Suprapubic skin (tissue), 4 donors: Measurements from ENCODE around the gene CDK5RAP2.

Experiments used
- POLR2A ChIP-seq, 2 donors: fragments of 450-650 bp; IDR thresholded peaks; one replicate each; pipeline ENCODE4 v1.6.1; 2017; ENCODE audit warnings: antibody characterized with exemption in 2 of 2, mild to moderate bottlenecking in 2 of 2, moderate library complexity in 2 of 2
- POLR2AphosphoS5 ChIP-seq, 3 donors: sonication (generic); formaldehyde crosslinking; IDR thresholded peaks; one replicate each; pipeline ENCODE4 v1.6.1; 2017; ENCODE audit warnings: antibody characterized with exemption in 3 of 3

DNA sequence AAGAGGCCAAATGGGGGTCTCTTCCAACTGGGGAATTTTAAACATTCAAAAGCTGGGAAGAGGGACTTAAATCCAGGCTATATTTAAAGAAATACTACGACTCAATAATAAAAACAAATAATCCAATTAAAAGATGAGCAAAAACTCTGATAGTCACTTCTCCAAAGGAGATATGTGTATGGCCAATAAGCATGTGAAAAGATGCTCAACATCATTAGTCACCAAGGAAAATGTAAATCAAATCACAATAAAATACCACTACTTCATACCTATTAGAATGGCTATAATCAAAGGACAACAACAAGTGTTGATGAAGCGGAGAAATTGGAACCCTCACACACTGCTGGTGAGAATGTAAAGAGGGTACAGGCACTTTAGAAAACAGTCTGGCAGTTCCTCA lies 130.4 kb downstream of the CDK5RAP2 start:
- no peak for TF ChIP-seq POLR2A (IDR thresholded peaks at IDR 0.05)
- TF ChIP-seq POLR2AphosphoS5 (IDR thresholded peaks at IDR 0.05) = no peak
